ENCODE results near the gene NBPF1. TPM values are rescaled to one million over a fixed set of nuclear protein-coding genes. Genes with fewer than 3 reads are reported as not detected.
"Not testable (repeated sequence)": the region's sequence is repeated elsewhere in the genome, so short reads cannot be mapped to it uniquely, and the experiment has no call there.

NBPF1 gene
- total and polyA plus RNA-seq, 2 donors (not counting 3 experiments of a cell fraction or from before 2014, with no cell fraction given): 23.0 to 58.4 TPM

DNA sequence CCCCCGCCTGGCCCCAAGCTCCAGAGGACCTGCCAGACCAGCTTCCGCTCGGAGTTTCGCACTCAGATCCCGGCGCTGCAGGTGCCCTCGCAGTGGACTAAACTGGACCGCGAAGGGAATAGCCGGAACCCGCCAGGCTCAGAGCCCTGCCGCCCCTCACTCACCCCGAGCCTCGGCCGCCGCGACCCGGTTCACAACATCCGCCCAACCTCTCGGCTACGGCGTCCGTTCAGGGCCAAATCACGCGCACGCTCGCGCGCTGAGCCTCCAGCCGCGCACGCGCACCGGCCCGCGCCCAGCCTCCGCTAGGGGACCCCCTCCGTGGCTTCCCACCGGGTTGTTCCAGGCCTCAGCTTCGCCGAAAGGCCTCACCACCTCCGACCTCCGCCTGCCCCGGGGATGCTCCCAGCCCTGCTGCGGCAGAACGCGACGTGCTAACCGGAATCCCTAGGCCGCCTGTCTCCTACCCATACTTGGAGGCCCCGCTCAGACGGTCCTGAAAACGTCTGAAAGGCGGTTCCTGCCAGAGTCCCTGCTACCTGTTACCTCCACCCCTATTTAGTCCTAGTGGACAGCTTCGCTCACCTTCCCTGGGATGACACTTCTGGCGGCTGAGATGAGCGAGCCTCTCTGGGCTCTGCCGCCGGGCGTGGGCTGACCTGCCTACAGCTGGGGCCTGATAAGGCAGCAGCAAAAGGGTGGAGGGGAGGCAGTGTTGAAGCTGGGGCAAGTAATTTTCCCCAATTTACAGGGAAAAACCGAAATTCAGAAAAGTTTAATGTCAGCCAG, 31.3 kb upstream of the NBPF1 start:
- POLR2A ChIA-PET: interaction anchor here (0.6 kb wide), 1 partner anchor 993 kb away, joined by 5 read pairs; no protein-coding TSS in a partner anchor
- H3K9me1 ChIP-seq (replicated peaks; ENCODE audit: control insufficient read depth, extremely low read depth, insufficient read depth, low read length); H3K9me3 ChIP-seq (replicated peaks; ENCODE audit: control insufficient read depth, insufficient read depth, low read length); H3K27me3 ChIP-seq (ENCODE audit: control insufficient read depth in 2 of 2, insufficient read depth in 2 of 2, low read length in 2 of 2); dilution Hi-C loops (cut with MboI; ENCODE audit: extremely low pct_ligation_motif_present, low sequenced_read_pairs); H3K36me3 ChIP-seq (ENCODE audit: control insufficient read depth in 2 of 2, extremely low read depth in 1 of 2, insufficient read depth in 2 of 2, low read length in 2 of 2); H4K20me1 ChIP-seq (replicated peaks; ENCODE audit: control insufficient read depth, extremely low read depth, insufficient read depth, low read length); H3K4me1 ChIP-seq (ENCODE audit: control insufficient read depth, extremely low read depth, insufficient read depth, low read length): not testable (repeated sequence)
- TSS peak; percentile 98 for BruUV-seq (replicated peaks)
- TF ChIP-seq POLR2AphosphoS5 (IDR thresholded peaks at IDR 0.05; ENCODE audit: insufficient read depth, low read depth, low read length) (peak; percentile 99), POLR2A (IDR thresholded peaks at IDR 0.05; ENCODE audit: low read depth, low read length) (peak; percentile 97), MYC (IDR thresholded peaks at IDR 0.05; ENCODE audit: low read depth, low read length) (peak; percentile 92)
- TF ChIP-seq, protein P1, sequence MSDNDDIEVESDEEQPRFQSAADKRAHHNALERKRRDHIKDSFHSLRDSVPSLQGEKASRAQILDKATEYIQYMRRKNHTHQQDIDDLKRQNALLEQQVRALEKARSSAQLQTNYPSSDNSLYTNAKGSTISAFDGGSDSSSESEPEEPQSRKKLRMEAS (IDR thresholded peaks at IDR 0.05; ENCODE audit: insufficient read depth, insufficient read length): peak; percentile 91
- TF ChIP-seq, protein P2, sequence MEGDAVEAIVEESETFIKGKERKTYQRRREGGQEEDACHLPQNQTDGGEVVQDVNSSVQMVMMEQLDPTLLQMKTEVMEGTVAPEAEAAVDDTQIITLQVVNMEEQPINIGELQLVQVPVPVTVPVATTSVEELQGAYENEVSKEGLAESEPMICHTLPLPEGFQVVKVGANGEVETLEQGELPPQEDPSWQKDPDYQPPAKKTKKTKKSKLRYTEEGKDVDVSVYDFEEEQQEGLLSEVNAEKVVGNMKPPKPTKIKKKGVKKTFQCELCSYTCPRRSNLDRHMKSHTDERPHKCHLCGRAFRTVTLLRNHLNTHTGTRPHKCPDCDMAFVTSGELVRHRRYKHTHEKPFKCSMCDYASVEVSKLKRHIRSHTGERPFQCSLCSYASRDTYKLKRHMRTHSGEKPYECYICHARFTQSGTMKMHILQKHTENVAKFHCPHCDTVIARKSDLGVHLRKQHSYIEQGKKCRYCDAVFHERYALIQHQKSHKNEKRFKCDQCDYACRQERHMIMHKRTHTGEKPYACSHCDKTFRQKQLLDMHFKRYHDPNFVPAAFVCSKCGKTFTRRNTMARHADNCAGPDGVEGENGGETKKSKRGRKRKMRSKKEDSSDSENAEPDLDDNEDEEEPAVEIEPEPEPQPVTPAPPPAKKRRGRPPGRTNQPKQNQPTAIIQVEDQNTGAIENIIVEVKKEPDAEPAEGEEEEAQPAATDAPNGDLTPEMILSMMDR (IDR thresholded peaks at IDR 0.05; ENCODE audit: extremely low read depth in 1 of 2, insufficient read depth in 1 of 2, low read depth in 1 of 2, low read length in 2 of 2): peak; percentile 24 to 77
- Histone ChIP-seq H3K27ac (ENCODE audit: insufficient read depth, low read depth, low read length) (peak overlapping the region; percentile 45), H2AFZ (ENCODE audit: low read depth, low read length) (peak overlapping the region; percentile 76), H3K9ac (replicated peaks; ENCODE audit: extremely low read depth, insufficient read depth, low read length) (peak overlapping the region; percentile 92), H3K79me2 (ENCODE audit: control insufficient read depth, insufficient read depth, low read length) (peaks cover 18% of the 10 kb centered on the region), H3K4me3 (replicated peaks in 1 of 3; ENCODE audit: insufficient read depth in 1 of 3, low read depth in 1 of 3, low read length in 3 of 3) (peak overlapping the region; percentile 46 to 82 (median 69)), H3K4me2 (ENCODE audit: insufficient read depth, low read length) (peak overlapping the region; percentile 89)
- CTCF ChIA-PET: interaction anchor here (1.4 kb wide), 1 partner anchor 24 kb away, joined by 6 read pairs; no protein-coding TSS in a partner anchor
- DNase-seq (ENCODE audit: low read depth, low spot score): peak; percentile 99
- FAIRE-seq: peak; percentile 98
- intact Hi-C loops (cut with micrococcal nuclease): loop anchor here (2.0 kb wide), 1 partner anchor 24 kb away; no protein-coding TSS in a partner anchor
